C4-2B (cell line): Measurements from ENCODE around the gene PRPF6.
"Not testable (repeated sequence)": the region's sequence is repeated elsewhere in the genome, so short reads cannot be mapped to it uniquely, and the experiment has no call there.

Experiments used
- H3K27ac ChIP-seq: fragments of 450-650 bp; 2 replicates; pipeline ENCODE4 v1.5.1; 2017
- ZFX ChIP-seq: fragments of 450-650 bp; IDR thresholded peaks from 2 replicates; pipeline ENCODE4 v1.6.1; 2017
- TF ChIP-seq, protein P1 (sequence below): fragments of 450-650 bp; conservative IDR thresholded peaks from 2 replicates; pipeline ENCODE4 v1.5.1; 2017; ENCODE audit warnings: mild to moderate bottlenecking

The PRPF6 gene

DNA sequence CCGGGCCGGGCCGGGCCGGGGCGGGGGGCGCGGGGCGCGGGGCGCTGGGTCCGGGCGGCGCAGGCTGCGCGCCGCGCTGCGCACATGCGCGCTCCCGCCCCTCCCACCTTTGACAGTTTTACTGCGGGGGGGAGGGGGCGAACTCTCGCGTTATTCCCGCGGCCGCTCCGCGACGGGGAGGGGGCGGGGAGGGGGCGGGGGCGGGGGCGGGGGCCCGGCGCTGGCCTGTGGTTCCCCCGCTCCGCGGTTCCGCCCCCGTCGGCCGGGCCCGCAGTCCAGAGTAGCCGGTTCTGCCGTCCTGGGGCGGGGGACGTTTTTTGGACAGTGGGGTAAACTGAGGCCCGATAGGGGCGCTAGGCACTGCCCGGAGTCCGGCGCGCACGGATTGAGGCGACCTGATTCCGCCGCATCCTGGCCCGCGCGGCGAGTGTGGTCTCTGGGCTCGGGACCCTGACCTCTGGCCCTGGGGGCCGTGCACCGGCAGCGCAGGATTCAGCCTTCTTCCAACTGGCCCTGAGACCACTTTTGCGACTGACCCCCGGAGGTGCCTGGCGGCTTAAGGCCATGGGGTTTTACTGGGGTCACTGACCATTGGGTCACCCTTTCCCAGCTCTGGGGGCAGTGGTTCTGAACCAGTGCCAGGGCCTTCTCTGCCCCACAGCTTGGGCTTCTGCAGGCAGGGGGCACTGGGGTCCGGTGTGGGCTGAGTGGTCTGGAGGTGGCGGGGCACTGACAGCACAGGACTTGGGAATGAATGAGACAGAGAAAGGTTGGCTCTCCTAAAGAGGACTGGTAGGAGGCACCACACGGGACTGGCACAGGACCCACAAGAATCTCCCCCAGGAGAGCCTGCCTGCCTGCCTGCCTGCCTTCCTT is 10.9 kb upstream of the PRPF6 start, which contains the start of gene ZNF512B:
Gene ZNF512B (minus strand): TSS at position 93 of the 876 bp plus-strand sequence. CDS start 1,980 bp downstream, outside the sequence.
- H3K27ac ChIP-seq: peak within 1 kb of the TSS; percentile 81
- TF ChIP-seq ZFX: no peak
- TF ChIP-seq, protein P1, sequence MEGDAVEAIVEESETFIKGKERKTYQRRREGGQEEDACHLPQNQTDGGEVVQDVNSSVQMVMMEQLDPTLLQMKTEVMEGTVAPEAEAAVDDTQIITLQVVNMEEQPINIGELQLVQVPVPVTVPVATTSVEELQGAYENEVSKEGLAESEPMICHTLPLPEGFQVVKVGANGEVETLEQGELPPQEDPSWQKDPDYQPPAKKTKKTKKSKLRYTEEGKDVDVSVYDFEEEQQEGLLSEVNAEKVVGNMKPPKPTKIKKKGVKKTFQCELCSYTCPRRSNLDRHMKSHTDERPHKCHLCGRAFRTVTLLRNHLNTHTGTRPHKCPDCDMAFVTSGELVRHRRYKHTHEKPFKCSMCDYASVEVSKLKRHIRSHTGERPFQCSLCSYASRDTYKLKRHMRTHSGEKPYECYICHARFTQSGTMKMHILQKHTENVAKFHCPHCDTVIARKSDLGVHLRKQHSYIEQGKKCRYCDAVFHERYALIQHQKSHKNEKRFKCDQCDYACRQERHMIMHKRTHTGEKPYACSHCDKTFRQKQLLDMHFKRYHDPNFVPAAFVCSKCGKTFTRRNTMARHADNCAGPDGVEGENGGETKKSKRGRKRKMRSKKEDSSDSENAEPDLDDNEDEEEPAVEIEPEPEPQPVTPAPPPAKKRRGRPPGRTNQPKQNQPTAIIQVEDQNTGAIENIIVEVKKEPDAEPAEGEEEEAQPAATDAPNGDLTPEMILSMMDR: no peak

GRCh38 chr20:63970714-63971431 is 10.1 kb upstream of the PRPF6 start:
- no peak for TF ChIP-seq ZFX
- TF ChIP-seq, protein P1: no peak
- H3K27ac ChIP-seq: peak overlapping the region; percentile 81

GRCh38 chr20:63971960-63972311 is 9.0 kb upstream of the PRPF6 start:
- not testable (repeated sequence) for H3K27ac ChIP-seq

- no peak overlapping the region for H3K27ac ChIP-seq
- TF ChIP-seq, protein P1: no peak
- TF ChIP-seq ZFX: no peak
Measured at GRCh38 chr20:63972312-63973159, 8.4 kb upstream of the PRPF6 start.

DNA sequence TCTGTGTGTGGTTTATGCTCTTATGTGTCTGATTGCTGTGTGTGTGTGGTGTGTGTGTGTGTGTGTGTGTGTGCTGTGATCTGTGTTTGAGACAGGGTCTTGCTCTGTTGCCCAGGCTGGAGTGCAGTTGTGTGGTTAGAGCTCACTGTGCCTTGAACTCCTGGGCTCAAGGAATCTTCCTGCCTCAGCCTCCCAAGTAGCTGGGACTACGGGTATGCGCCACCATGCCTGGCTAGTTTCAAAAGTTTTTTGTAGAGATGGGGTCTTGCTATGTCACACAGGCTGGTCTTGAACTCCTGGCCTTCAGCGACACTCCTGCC is 7.8 kb upstream of the PRPF6 start:
- no peak for TF ChIP-seq ZFX
- TF ChIP-seq, protein P1: no peak
- peak overlapping the region; percentile 78 for H3K27ac ChIP-seq

- TF ChIP-seq ZFX: no peak
- TF ChIP-seq, protein P1: peak; percentile 100
- H3K27ac ChIP-seq: peak overlapping the region; percentile 78
Measured at GRCh38 chr20:63973636-63974401, 7.1 kb upstream of the PRPF6 start.
